H9 (cell line): ENCODE results near the gene KCNV2. TPM values are rescaled to one million over a fixed set of nuclear protein-coding genes. Genes with fewer than 3 reads are reported as not detected.

Source experiments
- DNase-seq: peaks from one replicate; pipeline ENCODE4 v3.0.0-alpha.2; 2017
- H2AFZ ChIP-seq: one replicate; pipeline ENCODE4 v1.6.1; 2013; ENCODE audit warnings: mild to moderate bottlenecking, low read length, control low read depth, moderate library complexity
- H2AK5ac ChIP-seq: 2 replicates; pipeline ENCODE4 v1.6.1; 2013; ENCODE audit warnings: low read length, control low read depth, mixed read lengths; ENCODE audit not compliant: insufficient read length
- H2BK120ac ChIP-seq: one replicate; pipeline ENCODE4 v1.6.1; 2013; ENCODE audit warnings: low read depth, mild to moderate bottlenecking, low read length, control low read depth, inconsistent platforms; ENCODE audit not compliant: poor library complexity, severe bottlenecking
- H2BK12ac ChIP-seq: 2 replicates; pipeline ENCODE4 v1.6.1; 2013; ENCODE audit warnings: low read length, control low read depth, mixed read lengths, low read depth; ENCODE audit not compliant: insufficient read length
- H2BK15ac ChIP-seq: 2 replicates; pipeline ENCODE4 v1.6.1; 2013; ENCODE audit warnings: low read depth, low read length, control low read depth
- H2BK20ac ChIP-seq: one replicate; pipeline ENCODE4 v1.6.1; 2013; ENCODE audit warnings: low read depth, mild to moderate bottlenecking, low read length, control low read depth, inconsistent platforms; ENCODE audit not compliant: poor library complexity, severe bottlenecking
- H2BK5ac ChIP-seq: 2 replicates; pipeline ENCODE4 v1.6.1; 2013; ENCODE audit warnings: low read length, control low read depth, mixed read lengths; ENCODE audit not compliant: insufficient read length
- H3K14ac ChIP-seq: 2 replicates; pipeline ENCODE4 v1.6.1; 2013; ENCODE audit warnings: low read length, control low read depth; ENCODE audit not compliant: insufficient read depth
- H3K18ac ChIP-seq: 2 replicates; pipeline ENCODE4 v1.6.1; 2013; ENCODE audit warnings: low read depth, mild to moderate bottlenecking, mixed read lengths, low read length, control low read depth; ENCODE audit not compliant: insufficient read length
- H3K23ac ChIP-seq: 2 replicates; pipeline ENCODE4 v1.6.1; 2013; ENCODE audit warnings: low read length, control low read depth, mixed read lengths, low read depth; ENCODE audit not compliant: insufficient read length
- H3K23me2 ChIP-seq: 2 replicates; pipeline ENCODE4 v1.6.1; 2013; ENCODE audit warnings: low read depth, mild to moderate bottlenecking, mixed read lengths, low read length, control low read depth; ENCODE audit not compliant: insufficient read length, poor library complexity, severe bottlenecking
- H3K27ac ChIP-seq: 2 replicates; pipeline ENCODE4 v1.5.1; 2013; ENCODE audit warnings: low read length, control low read depth, mixed read lengths, low read depth; ENCODE audit not compliant: insufficient read length
- H3K27me3 ChIP-seq: 2 replicates; pipeline ENCODE4 v1.6.1; 2013; ENCODE audit warnings: low read length, control low read depth, inconsistent platforms; ENCODE audit not compliant: insufficient read depth
- H3K4ac ChIP-seq: 2 replicates; pipeline ENCODE4 v1.6.1; 2013; ENCODE audit warnings: low read depth, mild to moderate bottlenecking, control low read depth, inconsistent platforms, low read length, moderate library complexity
- H3K4me1 ChIP-seq: 2 replicates; pipeline ENCODE4 v1.6.1; 2013; ENCODE audit warnings: low read length, control low read depth, inconsistent platforms; ENCODE audit not compliant: insufficient read depth
- H3K4me2 ChIP-seq: 2 replicates; pipeline ENCODE4 v1.6.1; 2013; ENCODE audit warnings: low read length, control low read depth, mixed read lengths; ENCODE audit not compliant: insufficient read length, insufficient read depth
- H3K56ac ChIP-seq: 2 replicates; pipeline ENCODE4 v1.6.1; 2013; ENCODE audit warnings: low read depth, mild to moderate bottlenecking, mixed read lengths, low read length, control low read depth; ENCODE audit not compliant: insufficient read length
- H3K79me1 ChIP-seq: 2 replicates; pipeline ENCODE4 v1.6.1; 2013; ENCODE audit warnings: low read depth, mild to moderate bottlenecking, moderate library complexity, low read length, control low read depth, inconsistent platforms; ENCODE audit not compliant: insufficient read depth, poor library complexity, severe bottlenecking
- H3K79me2 ChIP-seq: 2 replicates; pipeline ENCODE4 v1.6.1; 2013; ENCODE audit warnings: low read length, control low read depth, inconsistent platforms; ENCODE audit not compliant: insufficient read depth
- H3K9ac ChIP-seq: 2 replicates; pipeline ENCODE4 v1.6.1; 2013; ENCODE audit warnings: low read length, control low read depth, mixed read lengths; ENCODE audit not compliant: insufficient read length; ENCODE audit errors: extremely low read depth
- H3K9me3 ChIP-seq: one replicate; pipeline ENCODE4 v1.6.1; 2013; ENCODE audit warnings: low read depth, low read length, inconsistent platforms; ENCODE audit not compliant: control insufficient read depth
- H3T11ph ChIP-seq: one replicate; pipeline ENCODE4 v1.6.1; 2013; ENCODE audit warnings: mild to moderate bottlenecking, low read length, control low read depth, inconsistent platforms
- H4K20me1 ChIP-seq: one replicate; pipeline ENCODE4 v1.6.1; 2013; ENCODE audit not compliant: control insufficient read depth, insufficient read length, insufficient read depth
- H4K5ac ChIP-seq: 2 replicates; pipeline ENCODE4 v1.6.1; 2013; ENCODE audit warnings: low read depth, mild to moderate bottlenecking, mixed read lengths, low read length, control low read depth; ENCODE audit not compliant: insufficient read length
- H4K8ac ChIP-seq: replicated peaks from 2 replicates; pipeline ENCODE4 v1.6.1; 2013; ENCODE audit warnings: low read length, control low read depth, mixed read lengths, low read depth; ENCODE audit not compliant: insufficient read length
- H4K91ac ChIP-seq: 2 replicates; pipeline ENCODE4 v1.6.1; 2013; ENCODE audit warnings: low read depth, mild to moderate bottlenecking, moderate library complexity, mixed read lengths, low read length, control low read depth; ENCODE audit not compliant: insufficient read length
- H3K27ac Mint-ChIP-seq, 3 experiments: 2 replicates in 2 of 3; 3 replicates in 1 of 3; pipeline ENCODE4 v1.8.0; 2020 to 2021; ENCODE audit warnings: mixed read lengths in 3 of 3, mild to moderate bottlenecking in 1 of 3, moderate library complexity in 1 of 3
- H3K27me3 Mint-ChIP-seq: 2 replicates; pipeline ENCODE4 v1.8.0; 2021; ENCODE audit warnings: low read depth, mild to moderate bottlenecking, moderate library complexity, mixed read lengths
- H3K36me3 Mint-ChIP-seq, 3 experiments: 2 replicates in 2 of 3; 3 replicates in 1 of 3; pipeline ENCODE4 v1.8.0; 2020 to 2021; ENCODE audit warnings: low read depth in 3 of 3, mixed read lengths in 3 of 3; ENCODE audit not compliant: insufficient read depth in 1 of 3
- H3K4me1 Mint-ChIP-seq, 2 experiments: 2 replicates each; pipeline ENCODE4 v1.8.0; 2020; ENCODE audit warnings: mixed read lengths in 2 of 2
- H3K4me3 Mint-ChIP-seq, 2 experiments: 2 replicates in 1 of 2; 3 replicates in 1 of 2; pipeline ENCODE4 v1.8.0; 2020 to 2021; ENCODE audit warnings: mild to moderate bottlenecking in 2 of 2, mixed read lengths in 2 of 2, moderate library complexity in 1 of 2
- H3K9me3 Mint-ChIP-seq, 2 experiments: 2 replicates in 1 of 2; 3 replicates in 1 of 2; pipeline ENCODE4 v1.8.0; 2020; ENCODE audit warnings: mild to moderate bottlenecking in 2 of 2, mixed read lengths in 2 of 2, moderate library complexity in 1 of 2
- WGBS: extraction: QIAGEN DNeasy Blood & Tissue Kit; methylation state at CpG from one replicate; pipeline ENCODE4 v1.1.7; 2013; ENCODE audit warnings: missing lambda C conversion rate, low lambda C conversion rate, mixed read lengths; ENCODE audit not compliant: insufficient read length; ENCODE audit errors: extremely low coverage; 5-methylcytosine and 5-hydroxymethylcytosine counted together
- total RNA-seq: library from RNA; stranded (reverse); gene quantifications from 2 replicates; pipeline ENCODE4 v1.2.1, GENCODE V29; 2021
- TF ChIP-seq, protein P1 (sequence below): fragments of 200-600 bp; sonication (generic); conservative IDR thresholded peaks from 3 replicates; pipeline ENCODE4 v1.8.0; 2021; ENCODE audit warnings: antibody characterized with exemption, mild to moderate bottlenecking

The KCNV2 gene
- total RNA-seq, 1 experiment from 2014 or later, result not detected

GRCh38 chr9:2742214-2742613 lies 24.9 kb downstream of the KCNV2 start:
- Mint-ChIP-seq H3K27ac (peak overlapping the region in 1 of 3 experiments; percentile 77; a peak in 2 of 7 replicates), H3K4me1 (peaks cover 19 to 21% of the 10 kb centered on the region in 2 experiments), H3K36me3 (peaks cover 0 to 9% (median 0%) of the 10 kb centered on the region in 3 experiments; a peak in 5 of 7 replicates), H3K27me3 (no peaks in the 10 kb centered on the region), H3K4me3 (no peak overlapping the region), H3K9me3 (no peaks in the 10 kb centered on the region)
- Histone ChIP-seq H3K9me3 (no peaks in the 10 kb centered on the region), H3K4me2 (no peak overlapping the region), H4K5ac (no peak overlapping the region), H3K56ac (no peak overlapping the region), H3K23ac (no peak overlapping the region), H3K4ac (no peak overlapping the region), H3K27ac (no peak overlapping the region), H3K23me2 (no peaks in the 10 kb centered on the region), H4K91ac (no peak overlapping the region), H2BK5ac (no peak overlapping the region), H3K9ac (no peak overlapping the region), H3K4me1 (no peaks in the 10 kb centered on the region), H3K79me1 (no peaks in the 10 kb centered on the region), H2BK120ac (no peak overlapping the region), H3K14ac (no peak overlapping the region), H2BK20ac (no peak overlapping the region), H2BK12ac (no peak overlapping the region), H3K79me2 (no peaks in the 10 kb centered on the region), H3K27me3 (no peaks in the 10 kb centered on the region), H4K8ac (no peak overlapping the region), H3K18ac (no peak overlapping the region), H2BK15ac (no peak overlapping the region), H2AK5ac (no peak overlapping the region), H4K20me1 (no peaks in the 10 kb centered on the region), H3T11ph (no peak overlapping the region), H2AFZ (no peak overlapping the region)
- WGBS, result no CpG with 5 or more reads among the region's 7 CpGs
- TF ChIP-seq, protein P1, sequence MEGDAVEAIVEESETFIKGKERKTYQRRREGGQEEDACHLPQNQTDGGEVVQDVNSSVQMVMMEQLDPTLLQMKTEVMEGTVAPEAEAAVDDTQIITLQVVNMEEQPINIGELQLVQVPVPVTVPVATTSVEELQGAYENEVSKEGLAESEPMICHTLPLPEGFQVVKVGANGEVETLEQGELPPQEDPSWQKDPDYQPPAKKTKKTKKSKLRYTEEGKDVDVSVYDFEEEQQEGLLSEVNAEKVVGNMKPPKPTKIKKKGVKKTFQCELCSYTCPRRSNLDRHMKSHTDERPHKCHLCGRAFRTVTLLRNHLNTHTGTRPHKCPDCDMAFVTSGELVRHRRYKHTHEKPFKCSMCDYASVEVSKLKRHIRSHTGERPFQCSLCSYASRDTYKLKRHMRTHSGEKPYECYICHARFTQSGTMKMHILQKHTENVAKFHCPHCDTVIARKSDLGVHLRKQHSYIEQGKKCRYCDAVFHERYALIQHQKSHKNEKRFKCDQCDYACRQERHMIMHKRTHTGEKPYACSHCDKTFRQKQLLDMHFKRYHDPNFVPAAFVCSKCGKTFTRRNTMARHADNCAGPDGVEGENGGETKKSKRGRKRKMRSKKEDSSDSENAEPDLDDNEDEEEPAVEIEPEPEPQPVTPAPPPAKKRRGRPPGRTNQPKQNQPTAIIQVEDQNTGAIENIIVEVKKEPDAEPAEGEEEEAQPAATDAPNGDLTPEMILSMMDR, result no peak
- DNase-seq, result no peak
